Activated T-cell treated with anti-CD3 and anti-CD28 coated beads, Interleukin-2, amount 50 U/mL, for 4 hours (primary cell): ENCODE measurements around the gene DICER1. TPM values are rescaled to one million over a fixed set of nuclear protein-coding genes. Genes with fewer than 3 reads are reported as not detected.

ENCODE experiments used
- ATAC-seq, 2 donors: fragments of 200-7000 bp; cut with Tn5 transposase; one replicate each; pipeline ENCODE4 v1.10.0; 2021
- DNase-seq: peaks from one replicate; pipeline ENCODE4 v3.0.0-alpha.2; 2020
- H3K27me3 Mint-ChIP-seq: one replicate; pipeline ENCODE4 v1.8.0; 2021; ENCODE audit warnings: low read depth, mixed read lengths
- H3K36me3 Mint-ChIP-seq: one replicate; pipeline ENCODE4 v1.8.0; 2022; ENCODE audit warnings: mixed read lengths; ENCODE audit not compliant: insufficient read depth
- H3K4me1 Mint-ChIP-seq: one replicate; pipeline ENCODE4 v1.8.0; 2021; ENCODE audit warnings: low read depth, mixed read lengths
- H3K4me3 Mint-ChIP-seq: one replicate; pipeline ENCODE4 v1.8.0; 2021; ENCODE audit warnings: mild to moderate bottlenecking, moderate library complexity, mixed read lengths
- H3K9me3 Mint-ChIP-seq: one replicate; pipeline ENCODE4 v1.8.0; 2021; ENCODE audit warnings: mixed read lengths
- total RNA-seq, 3 donors: library from RNA; stranded (reverse); gene quantifications; one replicate each; pipeline ENCODE4 v1.2.1, GENCODE V29; 2021

The DICER1 gene
- total RNA-seq, 3 donors from 2014 or later, result 43.7 to 49.7 (median 46.2) TPM

- ATAC-seq, result no peak
Measured at GRCh38 chr14:95077345-95077744, 80.0 kb downstream of the DICER1 start.

GRCh38 chr14:95075789-95076188, 81.5 kb downstream of the DICER1 start:
- H3K36me3 Mint-ChIP-seq, result no peaks in the 10 kb centered on the region
- ATAC-seq, result no peak
- H3K4me1 Mint-ChIP-seq, result no peaks in the 10 kb centered on the region
- peaks cover 12% of the 10 kb centered on the region for H3K27me3 Mint-ChIP-seq
- H3K9me3 Mint-ChIP-seq, result no peaks in the 10 kb centered on the region
- no peak overlapping the region for H3K4me3 Mint-ChIP-seq
- no peak for DNase-seq

More at GRCh38 chr14:95077345-95077744, 80.0 kb downstream of the DICER1 start:
- Mint-ChIP-seq H3K36me3 (no peaks in the 10 kb centered on the region), H3K4me1 (no peaks in the 10 kb centered on the region), H3K4me3 (no peak overlapping the region), H3K9me3 (no peaks in the 10 kb centered on the region), H3K27me3 (peaks cover 5% of the 10 kb centered on the region)
- DNase-seq, result no peak

DNA sequence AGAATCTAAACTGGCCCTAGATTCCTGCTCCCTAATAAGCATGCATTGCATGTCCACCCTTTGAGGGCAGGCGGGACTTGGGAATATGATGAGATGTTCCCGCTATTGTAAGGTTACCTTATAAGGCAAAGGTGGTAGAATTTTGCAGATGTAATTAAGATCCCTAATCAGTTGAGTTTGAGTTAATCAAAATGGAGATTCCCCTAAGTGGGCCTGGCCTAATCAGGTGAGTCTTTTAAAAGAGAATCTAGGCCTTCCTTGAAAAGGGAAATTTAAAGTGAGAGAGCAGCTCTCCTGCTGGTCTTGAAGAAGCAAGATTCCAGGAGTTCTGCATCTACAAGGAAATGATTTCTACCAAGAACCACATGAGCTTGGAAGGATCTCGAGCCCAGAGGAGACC, 83.4 kb downstream of the DICER1 start:
- Mint-ChIP-seq H3K27me3 (peaks cover 15% of the 10 kb centered on the region), H3K4me3 (no peak overlapping the region), H3K36me3 (no peaks in the 10 kb centered on the region), H3K9me3 (no peaks in the 10 kb centered on the region), H3K4me1 (no peaks in the 10 kb centered on the region)
- DNase-seq (no peak), ATAC-seq (no peak)

DNA sequence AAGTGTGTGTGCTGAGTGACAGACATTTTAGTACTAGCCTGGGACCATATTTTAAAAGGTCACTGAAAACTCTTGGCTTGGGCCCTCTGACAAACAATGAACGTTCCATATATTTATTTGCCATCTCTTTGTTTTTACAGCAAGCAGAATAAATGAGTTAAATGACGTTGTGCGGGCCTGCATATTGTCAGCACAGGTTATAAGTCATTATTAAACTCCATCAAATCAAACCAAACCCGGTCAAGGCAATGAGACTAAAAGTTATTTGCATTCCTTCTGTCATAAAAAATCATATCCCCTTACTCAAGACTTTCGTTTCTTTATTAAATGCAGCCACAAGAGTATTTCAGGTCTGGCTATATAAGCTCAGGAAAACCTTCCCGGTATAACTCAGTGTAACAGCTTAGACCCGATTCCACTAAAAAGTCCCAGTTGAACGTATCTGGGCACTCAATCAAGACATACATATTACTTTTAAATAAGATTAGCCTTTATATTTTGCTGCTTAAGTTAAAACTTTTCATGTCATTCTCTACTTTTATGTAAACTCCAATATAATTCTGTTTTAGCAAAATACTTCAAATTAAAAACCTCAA, 84.9 kb downstream of the DICER1 start:
- Mint-ChIP-seq H3K9me3 (no peaks in the 10 kb centered on the region), H3K27me3 (peaks cover 25% of the 10 kb centered on the region), H3K4me1 (no peaks in the 10 kb centered on the region), H3K4me3 (no peak overlapping the region), H3K36me3 (no peaks in the 10 kb centered on the region)
- no peak for ATAC-seq
- no peak for DNase-seq

DNA sequence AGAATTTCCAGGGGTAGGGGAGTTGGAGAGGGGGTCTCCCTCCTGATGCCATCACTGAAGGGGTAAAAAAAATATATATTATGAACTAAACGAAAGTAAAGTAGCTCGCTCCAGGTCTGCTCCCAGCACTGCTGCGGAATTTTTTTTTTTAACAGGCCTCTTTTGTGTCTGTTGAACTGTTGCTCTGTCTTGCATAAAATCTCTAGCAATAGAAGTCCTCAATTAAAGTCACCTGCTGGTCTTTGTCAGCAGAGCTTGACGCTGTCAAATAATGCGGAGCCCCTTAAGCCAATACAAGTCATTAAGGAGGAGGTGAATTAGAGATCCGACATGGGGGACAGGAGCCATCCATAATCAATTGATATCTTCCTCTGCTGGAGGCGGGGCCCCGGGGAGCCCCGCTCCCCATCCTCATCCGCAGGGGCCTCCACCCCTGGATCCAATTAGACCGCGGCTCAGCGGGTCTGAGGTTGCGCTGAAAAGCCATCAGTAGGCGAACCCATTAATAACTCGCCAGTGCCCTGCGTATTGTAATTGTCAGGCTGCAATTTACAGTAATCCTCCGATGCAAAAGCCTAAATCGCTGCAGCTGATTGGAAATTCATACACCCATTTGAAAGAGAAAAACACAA, 85.6 kb downstream of the DICER1 start:
- ATAC-seq (no peak), DNase-seq (no peak)
- H3K4me1 Mint-ChIP-seq, result no peaks in the 10 kb centered on the region

DNA sequence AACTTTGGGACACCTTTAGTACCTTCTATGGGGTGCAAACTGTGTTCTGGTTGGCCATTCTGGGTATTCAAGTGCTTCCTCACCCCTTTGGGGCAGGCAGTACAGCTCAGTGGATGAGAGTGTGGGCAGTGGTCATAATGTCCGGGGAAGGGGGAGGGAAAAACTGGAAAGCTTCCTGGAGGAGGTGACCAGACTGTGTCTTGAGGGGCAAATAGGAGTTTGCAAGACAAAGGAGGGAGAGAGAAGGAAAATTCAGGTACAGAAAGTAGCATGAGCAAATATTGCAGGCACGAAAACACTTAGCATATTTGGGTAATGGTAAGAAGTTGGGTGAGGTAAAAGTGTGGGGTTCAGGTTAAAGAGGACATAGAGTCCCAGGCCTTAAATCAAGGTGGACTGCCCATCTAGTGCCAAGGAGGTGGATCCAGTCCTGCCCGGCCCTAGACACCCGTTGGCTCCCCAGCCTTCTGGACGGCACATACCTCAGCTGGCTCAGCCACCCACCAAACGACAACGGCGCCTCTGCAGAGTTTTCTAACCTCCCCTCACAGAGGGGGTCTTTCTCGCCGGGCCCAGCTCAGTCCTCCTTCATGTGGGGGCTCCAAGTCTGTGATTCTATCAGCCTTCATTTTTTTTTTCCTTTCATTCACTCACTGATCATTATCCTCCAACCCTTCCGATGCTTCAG, 86.4 kb downstream of the DICER1 start:
- ATAC-seq, result no peak
- Mint-ChIP-seq H3K4me3 (no peak overlapping the region), H3K27me3 (peaks cover 22% of the 10 kb centered on the region), H3K36me3 (no peaks in the 10 kb centered on the region), H3K4me1 (no peaks in the 10 kb centered on the region), H3K9me3 (no peaks in the 10 kb centered on the region)
- DNase-seq, result no peak

More for the DNA sequence above, 85.6 kb downstream of the DICER1 start:
- Mint-ChIP-seq H3K36me3 (no peaks in the 10 kb centered on the region), H3K9me3 (no peaks in the 10 kb centered on the region), H3K27me3 (peaks cover 25% of the 10 kb centered on the region), H3K4me3 (no peak overlapping the region)

DNA sequence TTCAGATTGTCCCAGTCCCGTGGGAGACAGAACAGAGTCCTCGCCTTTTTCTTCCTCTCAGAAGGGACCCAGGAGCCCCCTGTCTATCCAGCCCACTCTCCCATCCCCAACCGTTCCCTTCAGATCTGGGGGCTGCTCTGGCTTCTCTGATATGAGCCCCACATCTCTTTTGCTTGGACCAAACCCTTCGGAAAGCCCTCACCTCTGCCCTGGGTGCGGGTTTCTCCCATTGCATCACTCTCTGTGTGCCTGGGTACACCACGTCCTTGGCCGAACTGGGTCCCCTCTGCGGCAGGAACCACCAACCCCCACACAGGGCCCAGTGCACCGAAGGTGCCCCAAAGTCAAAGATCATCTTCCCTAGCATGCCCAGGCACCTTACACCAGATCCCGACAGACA, 87.8 kb downstream of the DICER1 start:
- Mint-ChIP-seq H3K4me3 (no peak overlapping the region), H3K4me1 (no peaks in the 10 kb centered on the region), H3K27me3 (peaks cover 22% of the 10 kb centered on the region), H3K9me3 (no peaks in the 10 kb centered on the region), H3K36me3 (no peaks in the 10 kb centered on the region)
- no peak for DNase-seq
- no peak for ATAC-seq

DNA sequence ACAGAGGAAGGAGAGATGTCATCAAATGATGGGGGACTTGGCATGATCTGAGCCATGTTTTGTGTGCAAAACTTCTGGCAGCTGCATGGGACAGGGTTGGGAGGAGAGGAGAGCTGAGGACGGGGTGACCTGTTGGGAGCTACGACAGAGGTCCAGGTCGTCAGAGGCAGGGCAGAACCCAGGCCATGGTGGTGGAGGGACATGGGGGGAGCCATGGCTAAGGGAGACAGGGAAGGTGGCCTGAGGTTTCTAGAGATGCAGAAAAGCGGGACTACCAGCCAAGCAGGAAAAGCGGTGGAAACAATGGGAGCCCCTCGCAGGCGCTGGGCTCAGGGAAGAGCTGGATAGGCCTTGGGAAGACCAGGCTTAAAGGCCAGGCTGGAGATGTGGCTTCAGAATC, 88.3 kb downstream of the DICER1 start:
- no peaks in the 10 kb centered on the region for H3K9me3 Mint-ChIP-seq

GRCh38 chr14:95068521-95068920, 88.8 kb downstream of the DICER1 start:
- Mint-ChIP-seq H3K4me1 (no peaks in the 10 kb centered on the region), H3K4me3 (no peak overlapping the region)
- no peak for ATAC-seq

More for the DNA sequence above, 88.3 kb downstream of the DICER1 start:
- DNase-seq, result no peak
- no peaks in the 10 kb centered on the region for H3K36me3 Mint-ChIP-seq
- ATAC-seq, result no peak
- H3K4me1 Mint-ChIP-seq, result no peaks in the 10 kb centered on the region
- H3K27me3 Mint-ChIP-seq, result peaks cover 22% of the 10 kb centered on the region
- no peak overlapping the region for H3K4me3 Mint-ChIP-seq

DNA sequence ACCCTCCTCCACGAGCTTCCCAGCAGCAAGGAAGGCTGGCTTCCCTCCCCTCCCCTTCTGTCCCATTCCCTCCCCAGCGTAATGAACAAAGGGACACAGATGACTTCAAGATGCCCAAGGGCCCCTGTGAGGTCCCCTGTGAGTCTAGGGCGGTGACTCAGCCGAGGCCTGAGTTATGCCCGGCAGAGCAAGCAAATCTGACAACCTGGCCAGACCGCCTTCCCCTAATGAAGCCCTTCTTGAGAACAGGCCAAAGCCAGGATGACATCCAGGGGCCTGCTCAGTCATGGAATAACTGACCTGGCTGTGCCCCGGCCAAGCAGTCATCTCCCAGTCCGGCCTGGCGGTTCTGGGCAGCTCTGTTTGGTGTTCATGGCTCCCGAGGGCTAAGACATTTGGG, 89.2 kb downstream of the DICER1 start:
- H3K9me3 Mint-ChIP-seq, result no peaks in the 10 kb centered on the region
- no peaks in the 10 kb centered on the region for H3K4me1 Mint-ChIP-seq
- H3K27me3 Mint-ChIP-seq, result peaks cover 22% of the 10 kb centered on the region
- H3K36me3 Mint-ChIP-seq, result no peaks in the 10 kb centered on the region
- ATAC-seq (no peak), DNase-seq (no peak)
- H3K4me3 Mint-ChIP-seq, result no peak overlapping the region

More at GRCh38 chr14:95068521-95068920, 88.8 kb downstream of the DICER1 start:
- Mint-ChIP-seq H3K9me3 (no peaks in the 10 kb centered on the region), H3K36me3 (no peaks in the 10 kb centered on the region), H3K27me3 (peaks cover 22% of the 10 kb centered on the region)
- DNase-seq, result no peak

GRCh38 chr14:95067526-95067925, 89.8 kb downstream of the DICER1 start:
- Mint-ChIP-seq H3K9me3 (no peaks in the 10 kb centered on the region), H3K36me3 (no peaks in the 10 kb centered on the region), H3K4me3 (no peak overlapping the region), H3K4me1 (no peaks in the 10 kb centered on the region), H3K27me3 (peaks cover 20% of the 10 kb centered on the region)
- DNase-seq, result no peak
- no peak for ATAC-seq

GRCh38 chr14:95066427-95066986, 90.8 kb downstream of the DICER1 start:
- DNase-seq, result no peak
- H3K4me3 Mint-ChIP-seq, result no peak overlapping the region
- no peak for ATAC-seq
- H3K4me1 Mint-ChIP-seq, result no peaks in the 10 kb centered on the region
- H3K9me3 Mint-ChIP-seq, result no peaks in the 10 kb centered on the region
- peaks cover 18% of the 10 kb centered on the region for H3K27me3 Mint-ChIP-seq
- no peaks in the 10 kb centered on the region for H3K36me3 Mint-ChIP-seq

DNA sequence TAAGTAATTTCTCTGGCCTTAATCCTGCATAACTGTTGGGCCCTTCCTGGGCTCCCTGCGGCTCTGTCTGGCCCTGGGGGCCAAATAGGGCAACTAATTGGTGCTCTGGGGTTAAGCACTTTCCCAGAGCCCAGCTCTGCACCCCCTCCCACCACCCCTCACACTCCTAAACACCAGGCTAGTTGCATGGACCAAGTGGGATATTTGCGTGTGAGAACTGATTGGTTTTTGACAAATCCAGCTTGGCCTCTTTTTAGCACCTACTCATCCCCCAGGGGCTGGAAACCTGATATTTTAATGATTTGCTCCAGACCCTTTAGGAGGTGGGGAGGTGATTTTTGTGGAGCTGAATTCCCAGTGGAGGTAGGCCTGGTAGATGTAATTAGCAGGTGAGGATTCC, 91.9 kb downstream of the DICER1 start:
- DNase-seq (no peak), ATAC-seq (no peak)
- no peak overlapping the region for H3K4me3 Mint-ChIP-seq
- H3K36me3 Mint-ChIP-seq, result no peaks in the 10 kb centered on the region
- H3K4me1 Mint-ChIP-seq, result no peaks in the 10 kb centered on the region
- no peaks in the 10 kb centered on the region for H3K9me3 Mint-ChIP-seq
- peaks cover 10% of the 10 kb centered on the region for H3K27me3 Mint-ChIP-seq

GRCh38 chr14:95064734-95065133, 92.6 kb downstream of the DICER1 start:
- H3K4me3 Mint-ChIP-seq, result no peak overlapping the region
- DNase-seq (no peak), ATAC-seq (no peak)
- no peaks in the 10 kb centered on the region for H3K36me3 Mint-ChIP-seq
- no peaks in the 10 kb centered on the region for H3K4me1 Mint-ChIP-seq
- H3K27me3 Mint-ChIP-seq, result peaks cover 10% of the 10 kb centered on the region
- H3K9me3 Mint-ChIP-seq, result no peaks in the 10 kb centered on the region

- Mint-ChIP-seq H3K4me3 (no peak overlapping the region), H3K36me3 (no peaks in the 10 kb centered on the region), H3K4me1 (no peaks in the 10 kb centered on the region), H3K27me3 (peaks cover 10% of the 10 kb centered on the region), H3K9me3 (no peaks in the 10 kb centered on the region)
- no peak for ATAC-seq
- DNase-seq, result no peak
Measured at GRCh38 chr14:95064256-95064655, 93.1 kb downstream of the DICER1 start.
